ENCODE results near the gene ARRDC2.

The ARRDC2 gene

GRCh38 chr19:17993076-17993813 lies 14.7 kb upstream of the ARRDC2 start:
- no peak for DNase-seq (ENCODE audit: low read depth)
- no peak overlapping the region for H3K4me3 ChIP-seq (ENCODE audit: low read depth, low read length)

GRCh38 chr19:17996826-17997316 lies 11.1 kb upstream of the ARRDC2 start:
- no peak overlapping the region for H3K4me3 ChIP-seq (ENCODE audit: low read depth, low read length)
- TF ChIP-seq, protein P1, sequence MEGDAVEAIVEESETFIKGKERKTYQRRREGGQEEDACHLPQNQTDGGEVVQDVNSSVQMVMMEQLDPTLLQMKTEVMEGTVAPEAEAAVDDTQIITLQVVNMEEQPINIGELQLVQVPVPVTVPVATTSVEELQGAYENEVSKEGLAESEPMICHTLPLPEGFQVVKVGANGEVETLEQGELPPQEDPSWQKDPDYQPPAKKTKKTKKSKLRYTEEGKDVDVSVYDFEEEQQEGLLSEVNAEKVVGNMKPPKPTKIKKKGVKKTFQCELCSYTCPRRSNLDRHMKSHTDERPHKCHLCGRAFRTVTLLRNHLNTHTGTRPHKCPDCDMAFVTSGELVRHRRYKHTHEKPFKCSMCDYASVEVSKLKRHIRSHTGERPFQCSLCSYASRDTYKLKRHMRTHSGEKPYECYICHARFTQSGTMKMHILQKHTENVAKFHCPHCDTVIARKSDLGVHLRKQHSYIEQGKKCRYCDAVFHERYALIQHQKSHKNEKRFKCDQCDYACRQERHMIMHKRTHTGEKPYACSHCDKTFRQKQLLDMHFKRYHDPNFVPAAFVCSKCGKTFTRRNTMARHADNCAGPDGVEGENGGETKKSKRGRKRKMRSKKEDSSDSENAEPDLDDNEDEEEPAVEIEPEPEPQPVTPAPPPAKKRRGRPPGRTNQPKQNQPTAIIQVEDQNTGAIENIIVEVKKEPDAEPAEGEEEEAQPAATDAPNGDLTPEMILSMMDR (conservative IDR thresholded peaks at IDR 0.05; ENCODE audit: low read depth, low read length): peak; percentile 96
- DNase-seq (ENCODE audit: low read depth): peak; percentile 76

More at GRCh38 chr19:17993076-17993813, 14.7 kb upstream of the ARRDC2 start:
- TF ChIP-seq, protein P1 (conservative IDR thresholded peaks at IDR 0.05; ENCODE audit: low read depth, low read length): no peak

DNA sequence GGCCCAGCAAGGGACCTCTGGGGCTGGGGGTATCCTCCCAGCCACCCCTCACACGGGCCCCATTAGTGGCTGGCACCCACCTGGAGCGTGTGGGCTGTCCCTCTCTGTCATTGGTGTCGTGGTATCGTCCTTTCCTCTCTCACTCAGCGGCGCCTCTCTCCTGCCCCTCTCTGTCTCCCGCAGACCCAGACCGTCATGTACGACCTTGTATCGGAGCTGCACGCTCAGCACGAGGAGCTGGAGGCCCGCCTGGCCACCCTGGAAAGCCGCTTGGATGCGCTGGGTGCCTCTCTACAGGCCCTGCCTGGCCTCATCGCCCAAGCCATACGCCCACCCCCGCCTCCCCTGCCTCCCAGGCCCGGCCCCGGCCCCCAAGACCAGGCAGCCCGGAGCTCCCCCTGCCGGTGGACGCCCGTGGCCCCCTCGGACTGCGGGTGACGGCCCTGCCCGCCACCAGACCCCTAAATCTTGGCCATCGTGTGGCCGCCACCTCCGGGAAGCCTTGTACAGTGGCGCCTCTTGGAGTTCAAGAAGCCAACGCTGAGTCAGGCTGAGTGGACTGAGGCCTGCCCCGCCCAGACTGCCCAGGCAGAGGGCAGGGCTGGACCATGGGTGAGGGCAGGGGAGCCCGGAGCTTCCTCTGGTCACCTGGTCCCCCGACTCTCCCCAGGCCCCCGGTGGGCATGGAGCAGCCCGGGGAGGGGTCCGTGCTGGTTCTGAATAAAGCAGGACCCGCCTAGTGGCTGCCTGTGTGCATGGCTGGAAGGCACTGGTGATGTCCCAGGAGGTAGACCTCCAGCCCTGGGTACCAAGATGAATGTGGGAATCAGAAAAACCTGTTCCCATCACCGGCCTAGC lies 9.8 kb upstream of the ARRDC2 start:
- TF ChIP-seq, protein P1 (conservative IDR thresholded peaks at IDR 0.05; ENCODE audit: low read depth, low read length): peak; percentile 24
- no peak for DNase-seq (ENCODE audit: low read depth)
- no peak overlapping the region for H3K4me3 ChIP-seq (ENCODE audit: low read depth, low read length)

GRCh38 chr19:17998827-17999150 lies 9.2 kb upstream of the ARRDC2 start:
- DNase-seq (ENCODE audit: low read depth): no peak
- H3K4me3 ChIP-seq (ENCODE audit: low read depth, low read length): no peak overlapping the region

DNA sequence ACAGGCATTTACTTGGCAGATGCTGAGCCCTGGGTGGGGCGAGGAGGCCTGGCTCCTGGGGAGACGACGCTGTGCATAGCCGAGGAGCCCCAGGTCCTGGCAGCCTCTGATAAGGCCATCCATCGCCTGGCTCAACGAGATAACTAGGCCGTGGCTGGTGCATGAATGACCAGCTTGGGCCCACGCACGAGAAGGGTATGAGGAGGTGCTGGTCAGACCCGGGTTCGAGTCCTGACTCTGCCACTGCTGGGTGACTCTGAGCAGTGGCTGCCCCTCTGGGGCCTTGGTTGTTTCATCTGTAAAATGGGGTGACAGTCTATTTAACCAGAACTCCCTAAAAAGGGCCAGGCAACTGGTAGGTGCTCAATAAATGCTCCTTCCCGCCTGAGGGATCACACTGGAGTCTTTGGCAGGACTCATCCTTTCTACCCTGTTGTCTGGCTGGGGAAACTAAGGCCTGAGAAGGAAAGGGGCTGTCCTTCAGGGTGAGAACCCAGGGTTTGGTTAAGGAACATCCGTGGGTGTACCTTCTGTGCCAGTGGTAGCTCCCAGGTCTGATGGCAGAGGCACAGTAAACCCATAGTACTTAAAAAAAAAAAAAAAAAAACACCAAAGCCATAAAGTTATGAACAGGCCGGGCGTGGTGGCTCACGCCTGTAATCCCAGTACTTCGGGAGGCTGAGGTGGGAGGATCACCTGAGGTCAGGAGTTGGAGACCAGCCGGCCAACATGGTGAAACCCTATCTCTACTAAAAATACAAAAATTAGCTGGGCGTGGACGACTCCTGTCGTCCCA lies 8.1 kb upstream of the ARRDC2 start:
- H3K4me3 ChIP-seq (ENCODE audit: low read depth, low read length): no peak overlapping the region
- TF ChIP-seq, protein P1 (conservative IDR thresholded peaks at IDR 0.05; ENCODE audit: low read depth, low read length): no peak

More at GRCh38 chr19:17998827-17999150, 9.2 kb upstream of the ARRDC2 start:
- TF ChIP-seq, protein P1 (conservative IDR thresholded peaks at IDR 0.05; ENCODE audit: low read depth, low read length): no peak

GRCh38 chr19:18000480-18000914 lies 7.5 kb upstream of the ARRDC2 start:
- H3K4me3 ChIP-seq (ENCODE audit: low read depth, low read length): peak overlapping the region; percentile 70
- TF ChIP-seq, protein P1 (conservative IDR thresholded peaks at IDR 0.05; ENCODE audit: low read depth, low read length): no peak
- DNase-seq (ENCODE audit: low read depth): no peak

More for the DNA sequence above, 8.1 kb upstream of the ARRDC2 start:
- no peak for DNase-seq (ENCODE audit: low read depth)
